Astrocyte (in vitro differentiated cells and primary cell): ENCODE data around the gene BTBD18.

Experiments used
- EZH2 ChIP-seq: IDR thresholded peaks from 2 replicates; pipeline ENCODE4 v1.6.1; 2012; ENCODE audit warnings: mild to moderate bottlenecking, low read length, inconsistent platforms; ENCODE audit not compliant: insufficient read depth
- TF ChIP-seq, protein P1 (sequence below): IDR thresholded peaks from 2 replicates; pipeline ENCODE4 v1.5.1; 2011; ENCODE audit warnings: low read depth, mild to moderate bottlenecking, inconsistent platforms, low read length, moderate library complexity; ENCODE audit not compliant: insufficient read depth

DNA sequence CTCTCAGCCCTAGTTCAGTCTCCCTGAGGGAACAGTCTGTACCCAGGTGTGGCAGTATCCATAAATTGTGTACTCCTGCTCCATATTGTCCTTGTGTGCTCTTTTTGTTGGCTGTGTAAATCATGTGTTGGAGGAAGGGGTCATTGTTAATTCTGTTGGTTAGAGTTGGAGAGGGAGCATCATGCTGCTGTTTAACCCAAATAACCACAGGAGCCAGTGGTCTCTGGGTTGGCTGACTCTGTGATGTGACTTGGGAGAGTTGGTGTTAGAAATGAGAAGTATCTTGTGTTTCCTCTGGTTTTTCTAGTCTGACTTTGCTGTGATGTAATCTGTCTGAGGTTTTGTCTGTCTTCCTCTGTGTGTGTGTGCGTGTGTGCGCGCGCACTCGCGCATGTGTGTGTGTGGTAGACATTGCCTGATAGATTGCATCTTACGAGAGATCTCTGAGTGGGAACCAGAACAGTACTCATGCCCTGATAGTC is 40.5 kb upstream of the BTBD18 start:
- TF ChIP-seq, protein P1, sequence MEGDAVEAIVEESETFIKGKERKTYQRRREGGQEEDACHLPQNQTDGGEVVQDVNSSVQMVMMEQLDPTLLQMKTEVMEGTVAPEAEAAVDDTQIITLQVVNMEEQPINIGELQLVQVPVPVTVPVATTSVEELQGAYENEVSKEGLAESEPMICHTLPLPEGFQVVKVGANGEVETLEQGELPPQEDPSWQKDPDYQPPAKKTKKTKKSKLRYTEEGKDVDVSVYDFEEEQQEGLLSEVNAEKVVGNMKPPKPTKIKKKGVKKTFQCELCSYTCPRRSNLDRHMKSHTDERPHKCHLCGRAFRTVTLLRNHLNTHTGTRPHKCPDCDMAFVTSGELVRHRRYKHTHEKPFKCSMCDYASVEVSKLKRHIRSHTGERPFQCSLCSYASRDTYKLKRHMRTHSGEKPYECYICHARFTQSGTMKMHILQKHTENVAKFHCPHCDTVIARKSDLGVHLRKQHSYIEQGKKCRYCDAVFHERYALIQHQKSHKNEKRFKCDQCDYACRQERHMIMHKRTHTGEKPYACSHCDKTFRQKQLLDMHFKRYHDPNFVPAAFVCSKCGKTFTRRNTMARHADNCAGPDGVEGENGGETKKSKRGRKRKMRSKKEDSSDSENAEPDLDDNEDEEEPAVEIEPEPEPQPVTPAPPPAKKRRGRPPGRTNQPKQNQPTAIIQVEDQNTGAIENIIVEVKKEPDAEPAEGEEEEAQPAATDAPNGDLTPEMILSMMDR, result no peak
- TF ChIP-seq EZH2, result no peak
